ENCODE measurements around the gene GIMAP2.

GIMAP2 gene

GRCh38 chr7:150715738-150716137 is 30.2 kb downstream of the GIMAP2 start:
- Histone ChIP-seq H3K36me3 (ENCODE audit: insufficient read depth, low read length) (peaks cover 24% of the 10 kb centered on the region), H3K79me2 (ENCODE audit: insufficient read depth, low read length) (peaks cover 32% of the 10 kb centered on the region), H3K4me1 (ENCODE audit: insufficient read depth, low read length) (peaks cover 55% of the 10 kb centered on the region), H2AFZ (ENCODE audit: low read depth, low read length) (peak overlapping the region; percentile 68), H3K4me3 (ENCODE audit: low read depth in 1 of 2, low read length in 2 of 2) (peak overlapping the region in 1 of 2 experiments; percentile 78; a peak in 2 of 4 replicates), H4K20me1 (ENCODE audit: insufficient read depth, low read length) (no peaks in the 10 kb centered on the region), H3K27ac (ENCODE audit: low read length) (peak overlapping the region; percentile 85), H3K4me2 (ENCODE audit: insufficient read depth, low read length) (peak overlapping the region; percentile 81), H3K9me3 (ENCODE audit: insufficient read depth, low read length, severe bottlenecking) (peaks cover 3% of the 10 kb centered on the region), H3K9ac (ENCODE audit: low read depth, low read length) (peak overlapping the region; percentile 67), H3K27me3 (ENCODE audit: insufficient read depth, low read length, poor library complexity) (no peaks in the 10 kb centered on the region)
- DNase-seq (no peak), ATAC-seq (ENCODE audit: insufficient read depth, low read depth) (no peak)
- no peak for TF ChIP-seq CTCF (IDR thresholded peaks at IDR 0.05; ENCODE audit: borderline replicate concordance, extremely low read depth, low read length, poor library complexity, severe bottlenecking)
- no peak for TF ChIP-seq EZH2 (IDR thresholded peaks at IDR 0.05; ENCODE audit: borderline replicate concordance, low read depth, low read length, severe bottlenecking)

GRCh38 chr7:150716368-150716767 is 30.9 kb downstream of the GIMAP2 start, which contains the start of gene GIMAP1:
Gene GIMAP1 (plus strand): TSS chr7:150716613. CDS start chr7:150719048, 2,435 bp downstream.
- peak within 1 kb of the TSS; percentile 68 for H2AFZ ChIP-seq (ENCODE audit: low read depth, low read length)

GRCh38 chr7:150716939-150717338 is 31.4 kb downstream of the GIMAP2 start:
- Histone ChIP-seq H3K9me3 (ENCODE audit: insufficient read depth, low read length, severe bottlenecking) (peaks cover 3% of the 10 kb centered on the region), H3K27ac (ENCODE audit: low read length) (peak overlapping the region; percentile 85), H3K4me2 (ENCODE audit: insufficient read depth, low read length) (peak overlapping the region; percentile 81), H3K4me1 (ENCODE audit: insufficient read depth, low read length) (peaks cover 56% of the 10 kb centered on the region), H3K36me3 (ENCODE audit: insufficient read depth, low read length) (peaks cover 30% of the 10 kb centered on the region), H3K4me3 (ENCODE audit: low read depth in 1 of 2, low read length in 2 of 2) (peak overlapping the region; percentile 45 to 78), H3K79me2 (ENCODE audit: insufficient read depth, low read length) (peaks cover 32% of the 10 kb centered on the region), H3K27me3 (ENCODE audit: insufficient read depth, low read length, poor library complexity) (no peaks in the 10 kb centered on the region), H3K9ac (ENCODE audit: low read depth, low read length) (peak overlapping the region; percentile 67), H2AFZ (ENCODE audit: low read depth, low read length) (peak overlapping the region; percentile 68), H4K20me1 (ENCODE audit: insufficient read depth, low read length) (no peaks in the 10 kb centered on the region)
- TF ChIP-seq EZH2 (IDR thresholded peaks at IDR 0.05; ENCODE audit: borderline replicate concordance, low read depth, low read length, severe bottlenecking) (no peak), CTCF (IDR thresholded peaks at IDR 0.05; ENCODE audit: borderline replicate concordance, extremely low read depth, low read length, poor library complexity, severe bottlenecking) (no peak)
- DNase-seq (no peak), ATAC-seq (ENCODE audit: insufficient read depth, low read depth) (peak; percentile 27; the same call in 1 of the 3 replicates)

More at GRCh38 chr7:150716368-150716767, 30.9 kb downstream of the GIMAP2 start, which contains the start of gene GIMAP1:
- no peak for TF ChIP-seq EZH2 (IDR thresholded peaks at IDR 0.05; ENCODE audit: borderline replicate concordance, low read depth, low read length, severe bottlenecking)
- no peak for TF ChIP-seq CTCF (IDR thresholded peaks at IDR 0.05; ENCODE audit: borderline replicate concordance, extremely low read depth, low read length, poor library complexity, severe bottlenecking)
- ATAC-seq (ENCODE audit: insufficient read depth, low read depth) (peak; percentile 95), DNase-seq (peak; percentile 85)
- H4K20me1 ChIP-seq (ENCODE audit: insufficient read depth, low read length) = no peaks in the 10 kb centered on the region
- H3K9ac ChIP-seq (ENCODE audit: low read depth, low read length) = peak within 1 kb of the TSS; percentile 67
- H3K9me3 ChIP-seq (ENCODE audit: insufficient read depth, low read length, severe bottlenecking) = peaks cover 3% of the 10 kb centered on the region
- peaks cover 27% of the 10 kb centered on the region for H3K36me3 ChIP-seq (ENCODE audit: insufficient read depth, low read length)
- H3K4me1 ChIP-seq (ENCODE audit: insufficient read depth, low read length) = peaks cover 55% of the 10 kb centered on the region
- H3K4me2 ChIP-seq (ENCODE audit: insufficient read depth, low read length) = peak within 1 kb of the TSS; percentile 81
- peaks cover 32% of the 10 kb centered on the region for H3K79me2 ChIP-seq (ENCODE audit: insufficient read depth, low read length)
- H3K4me3 ChIP-seq (ENCODE audit: low read depth in 1 of 2, low read length in 2 of 2) = peak within 1 kb of the TSS; percentile 45 to 78
- peak within 1 kb of the TSS; percentile 85 for H3K27ac ChIP-seq (ENCODE audit: low read length)
- no peaks in the 10 kb centered on the region for H3K27me3 ChIP-seq (ENCODE audit: insufficient read depth, low read length, poor library complexity)
